Fibroblast of lung (primary cell): ENCODE measurements around the gene DMBX1.

Source experiments
- EZH2 ChIP-seq: IDR thresholded peaks from 2 replicates; pipeline ENCODE4 v1.5.1; 2012; ENCODE audit warnings: low read length, control low read depth, mild to moderate bottlenecking; ENCODE audit errors: missing control alignments
- TF ChIP-seq, protein P1 (sequence below), 2 donors: IDR thresholded peaks in 1 of 2; conservative IDR thresholded peaks in 1 of 2; 1 replicate in 1 of 2; 2 replicates in 1 of 2; pipeline ENCODE4 v1.5.1; 2011 to 2012; ENCODE audit warnings: low read length in 2 of 2, control low read depth in 1 of 2, inconsistent platforms in 1 of 2, low read depth in 1 of 2, mild to moderate bottlenecking in 1 of 2

DNA sequence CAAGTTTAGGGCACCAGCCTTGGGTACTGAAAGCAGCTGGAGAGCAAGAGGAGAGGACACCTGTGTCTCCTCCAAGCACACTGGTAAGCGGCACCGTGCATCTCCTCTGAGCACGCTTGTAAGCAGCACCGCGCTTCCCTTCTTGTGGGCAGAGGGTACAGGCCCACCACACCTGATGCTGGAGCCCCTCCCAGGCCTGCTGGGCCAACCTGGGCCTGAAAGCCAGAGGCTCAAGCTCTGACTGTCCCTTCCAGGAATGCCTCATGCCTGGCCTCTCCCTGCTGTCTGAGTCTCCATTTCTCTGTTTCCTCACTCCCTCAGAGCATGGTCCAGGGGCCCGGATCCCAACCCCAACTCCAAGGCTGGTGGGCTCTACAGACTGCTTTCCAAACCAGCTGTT, 25.9 kb downstream of the DMBX1 start:
- TF ChIP-seq, protein P1, sequence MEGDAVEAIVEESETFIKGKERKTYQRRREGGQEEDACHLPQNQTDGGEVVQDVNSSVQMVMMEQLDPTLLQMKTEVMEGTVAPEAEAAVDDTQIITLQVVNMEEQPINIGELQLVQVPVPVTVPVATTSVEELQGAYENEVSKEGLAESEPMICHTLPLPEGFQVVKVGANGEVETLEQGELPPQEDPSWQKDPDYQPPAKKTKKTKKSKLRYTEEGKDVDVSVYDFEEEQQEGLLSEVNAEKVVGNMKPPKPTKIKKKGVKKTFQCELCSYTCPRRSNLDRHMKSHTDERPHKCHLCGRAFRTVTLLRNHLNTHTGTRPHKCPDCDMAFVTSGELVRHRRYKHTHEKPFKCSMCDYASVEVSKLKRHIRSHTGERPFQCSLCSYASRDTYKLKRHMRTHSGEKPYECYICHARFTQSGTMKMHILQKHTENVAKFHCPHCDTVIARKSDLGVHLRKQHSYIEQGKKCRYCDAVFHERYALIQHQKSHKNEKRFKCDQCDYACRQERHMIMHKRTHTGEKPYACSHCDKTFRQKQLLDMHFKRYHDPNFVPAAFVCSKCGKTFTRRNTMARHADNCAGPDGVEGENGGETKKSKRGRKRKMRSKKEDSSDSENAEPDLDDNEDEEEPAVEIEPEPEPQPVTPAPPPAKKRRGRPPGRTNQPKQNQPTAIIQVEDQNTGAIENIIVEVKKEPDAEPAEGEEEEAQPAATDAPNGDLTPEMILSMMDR (conservative IDR thresholded peaks at IDR 0.05 in 1 of 2, IDR thresholded peaks at IDR 0.05 in 1 of 2; ENCODE audit: low read depth in 1 of 2, low read length in 2 of 2) = no peak
- TF ChIP-seq EZH2 = no peak
